Measurements from ENCODE around the gene CALM1. TPM values are rescaled to one million over a fixed set of nuclear protein-coding genes. Genes with fewer than 3 reads are reported as not detected.

CALM1 gene
- total RNA-seq: 100 to 1,000 TPM; 521 to 669 TPM

DNA sequence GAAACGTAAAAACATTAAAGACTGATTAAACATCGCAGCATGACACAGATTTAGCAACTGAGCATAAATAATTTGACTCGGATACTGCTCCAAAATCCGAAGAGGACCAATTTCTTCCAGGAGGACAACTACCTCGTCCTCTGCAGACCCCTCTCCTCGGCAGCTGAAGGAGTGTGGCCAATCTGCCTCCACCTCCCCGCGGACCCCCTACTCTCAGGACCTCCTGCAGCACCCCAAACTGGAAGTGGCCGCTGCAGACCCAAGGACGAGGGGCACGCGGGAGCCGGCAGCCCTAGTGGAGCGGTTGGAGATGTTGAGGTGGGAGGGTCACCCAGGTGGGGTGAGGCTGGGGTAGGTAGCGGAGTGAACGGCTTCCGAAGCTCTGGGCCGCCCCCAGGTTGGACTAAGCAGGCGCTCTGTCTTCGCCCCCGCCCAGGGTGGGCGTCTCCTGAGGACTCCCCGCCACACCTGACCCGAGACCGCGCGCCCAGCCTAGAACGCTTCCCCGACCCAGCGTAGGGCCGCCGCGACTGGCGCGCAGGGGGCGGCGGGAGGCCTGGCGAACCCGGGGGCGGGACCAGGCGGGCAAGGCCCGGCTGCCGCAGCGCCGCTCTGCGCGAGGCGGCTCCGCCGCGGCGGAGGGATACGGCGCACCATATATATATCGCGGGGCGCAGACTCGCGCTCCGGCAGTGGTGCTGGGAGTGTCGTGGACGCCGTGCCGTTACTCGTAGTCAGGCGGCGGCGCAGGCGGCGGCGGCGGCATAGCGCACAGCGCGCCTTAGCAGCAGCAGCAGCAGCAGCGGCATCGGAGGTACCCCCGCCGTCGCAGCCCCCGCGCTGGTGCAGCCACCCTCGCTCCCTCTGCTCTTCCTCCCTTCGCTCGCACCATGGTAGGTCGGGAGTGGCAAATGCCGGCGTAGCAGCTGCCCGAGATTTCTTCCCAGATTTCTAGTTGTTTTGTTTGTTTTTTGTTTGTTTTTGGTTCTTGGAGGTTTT lies at the start of gene CALM1:
Gene CALM1, plus strand, starts transcription at position 689 of the 999 bp plus-strand sequence. Its CDS starts 202 bp downstream, at position 891.
- DNase-seq (ENCODE audit: low spot score): peak; percentile 96
- no peaks in the 10 kb centered on the region for H3K9me3 Mint-ChIP-seq

DNA sequence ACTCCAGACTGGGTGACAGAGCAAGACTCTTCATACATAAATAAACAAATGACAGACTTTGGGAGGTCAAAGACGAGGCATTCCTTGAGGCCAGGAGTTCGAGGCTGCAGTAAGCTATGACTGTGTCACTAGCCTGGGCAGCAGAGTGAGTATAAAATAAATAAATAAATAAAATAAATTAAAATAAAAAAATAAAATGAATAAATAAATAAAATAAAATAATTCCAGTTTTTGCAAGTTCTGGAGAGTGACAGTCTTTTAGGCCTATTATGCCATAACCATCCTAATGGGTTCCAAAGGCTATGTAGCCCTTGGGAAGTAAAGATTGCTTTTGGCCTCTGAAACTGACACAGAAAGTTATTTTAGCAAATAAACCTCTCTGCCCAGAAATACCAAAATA lies 48.6 kb upstream of the CALM1 start:
- Mint-ChIP-seq H3K9me3 (no peaks in the 10 kb centered on the region), H3K4me3 (no peak overlapping the region), H3K36me3 (no peaks in the 10 kb centered on the region), H3K4me1 (ENCODE audit: low read depth in 2 of 2) (no peaks in the 10 kb centered on the region), H3K27ac (no peak overlapping the region), H3K27me3 (peaks cover 0 to 3% of the 10 kb centered on the region in 2 donors)
- DNase-seq (ENCODE audit: low spot score) (no peak), ATAC-seq (no peak)

More for the DNA sequence above, at the start of gene CALM1:
- Mint-ChIP-seq H3K27ac (peak within 1 kb of the TSS; percentile 75 to 88), H3K27me3 (no peaks in the 10 kb centered on the region), H3K4me3 (peak within 1 kb of the TSS; percentile 92), H3K36me3 (peaks cover 16% of the 10 kb centered on the region), H3K4me1 (ENCODE audit: low read depth in 2 of 2) (peaks cover 25 to 29% of the 10 kb centered on the region in 2 donors)
- peak; percentile 85 to 88 for ATAC-seq

DNA sequence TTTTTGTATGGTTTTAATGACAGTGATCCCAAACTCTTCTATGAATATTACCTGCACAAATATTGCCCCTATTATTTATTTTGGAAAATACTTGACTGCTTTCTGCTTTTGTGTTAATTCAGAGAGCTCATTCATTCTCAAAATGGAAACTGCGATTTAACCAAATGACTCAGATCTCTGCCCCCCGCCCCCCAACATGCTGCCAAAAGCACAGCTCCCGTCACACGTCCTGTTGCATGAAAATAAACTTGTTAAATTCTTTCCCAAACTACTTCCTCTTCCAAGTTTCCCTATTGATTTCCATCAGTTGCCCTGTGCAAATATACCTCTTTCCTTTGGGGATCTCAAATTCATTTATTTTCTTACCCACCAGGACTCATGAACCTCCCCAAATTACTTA lies 47.1 kb upstream of the CALM1 start:
- H3K4me1 Mint-ChIP-seq (ENCODE audit: low read depth in 2 of 2): no peaks in the 10 kb centered on the region
- H3K36me3 Mint-ChIP-seq: no peaks in the 10 kb centered on the region
- ATAC-seq: no peak
- H3K4me3 Mint-ChIP-seq: no peak overlapping the region
- H3K9me3 Mint-ChIP-seq: no peaks in the 10 kb centered on the region
- no peak for DNase-seq (ENCODE audit: low spot score)
- peaks cover 0 to 3% of the 10 kb centered on the region in 2 donors for H3K27me3 Mint-ChIP-seq
- H3K27ac Mint-ChIP-seq: no peak overlapping the region

DNA sequence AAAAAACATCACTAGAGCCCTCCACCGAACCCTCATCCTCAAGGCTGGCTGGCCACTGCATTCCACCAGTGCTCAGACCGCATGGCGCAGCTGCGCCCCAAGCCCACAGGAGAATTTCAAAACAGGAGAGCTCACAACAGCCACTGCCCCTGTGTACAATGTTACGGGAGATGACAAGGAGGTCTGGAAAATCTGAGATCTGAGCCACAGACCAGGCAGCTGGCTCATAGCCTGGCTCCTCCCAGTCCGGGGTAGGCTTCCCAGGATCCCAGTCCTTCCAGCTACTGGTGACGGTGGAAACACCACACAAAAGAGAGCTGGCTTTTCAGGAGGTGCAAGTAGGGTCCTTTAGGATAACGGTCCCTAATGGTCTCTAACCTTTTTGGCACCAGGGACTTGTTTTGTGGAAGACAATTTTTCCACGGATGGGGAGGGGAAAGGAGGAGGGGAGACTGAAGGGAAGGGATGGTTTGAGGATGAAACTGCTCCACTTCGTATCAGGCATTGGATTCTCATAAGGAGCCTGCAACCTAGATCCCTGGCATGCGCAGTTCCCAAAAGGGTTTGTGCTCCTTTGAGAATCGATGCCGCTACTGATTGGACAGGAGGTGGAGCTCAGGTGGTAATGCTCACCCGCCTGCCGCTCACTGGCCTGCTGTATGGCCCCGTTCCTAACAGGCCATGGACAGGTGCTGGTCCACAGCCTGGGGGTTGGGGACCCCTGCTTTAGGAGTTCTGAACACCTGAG lies 42.1 kb upstream of the CALM1 start:
- H3K27me3 Mint-ChIP-seq: peaks cover 3 to 8% of the 10 kb centered on the region in 2 donors
- no peak overlapping the region for H3K27ac Mint-ChIP-seq
- ATAC-seq (no peak), DNase-seq (ENCODE audit: low spot score) (no peak)
- no peaks in the 10 kb centered on the region for H3K9me3 Mint-ChIP-seq
- no peaks in the 10 kb centered on the region for H3K36me3 Mint-ChIP-seq
- no peak overlapping the region for H3K4me3 Mint-ChIP-seq
- no peaks in the 10 kb centered on the region for H3K4me1 Mint-ChIP-seq (ENCODE audit: low read depth in 2 of 2)

DNA sequence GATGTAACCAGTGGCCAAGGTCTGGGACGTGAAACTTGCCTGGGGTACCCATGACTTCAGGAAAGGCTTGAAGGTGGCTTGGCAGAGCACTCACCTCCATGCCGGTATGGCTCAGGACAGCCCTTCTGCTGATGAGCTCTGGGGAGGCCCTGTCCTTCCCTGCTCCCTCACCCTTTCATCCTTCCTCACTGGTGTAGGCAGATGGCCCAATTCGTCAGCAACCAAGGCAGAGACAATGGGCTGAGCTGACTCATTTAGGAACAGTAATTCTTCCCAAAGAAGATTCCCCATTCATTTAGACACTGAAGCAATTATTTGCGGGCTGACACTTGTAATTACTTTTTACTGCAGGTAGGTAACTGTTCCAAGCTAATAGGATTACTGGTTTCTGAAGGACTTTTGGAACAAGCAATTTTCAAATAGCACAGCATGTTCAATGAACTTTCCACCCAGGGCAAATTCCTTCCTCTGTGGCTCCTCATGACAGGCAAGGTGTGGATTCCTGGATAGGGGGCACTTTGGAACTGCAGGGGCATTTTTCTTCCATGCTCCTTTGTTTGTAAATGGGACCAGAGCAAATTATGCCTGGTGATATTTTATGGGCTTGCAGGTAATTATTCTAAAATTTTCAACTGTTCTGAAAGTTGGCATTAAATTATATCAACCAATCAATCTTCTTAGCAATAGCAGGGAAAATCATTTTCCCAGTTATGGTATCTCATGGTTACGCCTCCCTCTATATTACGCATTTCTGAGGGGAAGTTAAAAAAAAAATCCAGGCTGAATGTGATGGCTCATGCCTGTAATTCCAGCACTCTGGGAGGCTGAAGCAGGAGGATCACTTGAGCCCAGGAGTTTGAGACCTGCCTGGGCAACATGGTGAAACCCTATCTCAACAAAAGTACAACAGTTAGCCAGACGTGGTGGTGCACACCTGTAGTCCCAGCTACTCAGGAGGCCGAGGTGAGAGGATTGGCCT lies 41.0 kb upstream of the CALM1 start:
- Mint-ChIP-seq H3K4me3 (no peak overlapping the region), H3K36me3 (no peaks in the 10 kb centered on the region), H3K4me1 (ENCODE audit: low read depth in 2 of 2) (no peaks in the 10 kb centered on the region), H3K9me3 (no peaks in the 10 kb centered on the region), H3K27me3 (peaks cover 6 to 8% of the 10 kb centered on the region in 2 donors), H3K27ac (no peak overlapping the region)
- no peak for DNase-seq (ENCODE audit: low spot score)
- ATAC-seq: no peak

DNA sequence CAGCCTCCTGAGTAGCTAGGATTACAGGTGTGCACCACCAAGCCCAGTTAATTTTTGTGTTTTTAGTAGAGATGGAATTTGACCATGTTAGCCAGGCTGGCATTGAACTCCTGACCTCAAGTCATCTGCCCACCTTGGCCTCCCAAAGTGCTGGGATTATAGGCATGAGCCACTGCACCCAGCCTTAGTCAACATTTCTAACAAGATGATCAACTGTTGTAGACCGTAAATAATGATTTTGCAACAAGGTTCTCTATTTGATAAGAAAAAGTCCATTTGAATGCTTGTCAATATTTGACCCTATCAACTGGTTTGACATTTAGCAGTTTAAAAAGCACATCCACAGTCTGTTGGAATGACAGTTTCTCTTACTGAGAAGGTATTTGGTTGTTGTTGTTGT lies 39.9 kb upstream of the CALM1 start:
- Mint-ChIP-seq H3K27ac (no peak overlapping the region), H3K4me3 (no peak overlapping the region), H3K27me3 (peaks cover 9% of the 10 kb centered on the region in 2 donors), H3K4me1 (ENCODE audit: low read depth in 2 of 2) (no peaks in the 10 kb centered on the region), H3K36me3 (no peaks in the 10 kb centered on the region), H3K9me3 (no peaks in the 10 kb centered on the region)
- DNase-seq (ENCODE audit: low spot score): no peak
- no peak for ATAC-seq

DNA sequence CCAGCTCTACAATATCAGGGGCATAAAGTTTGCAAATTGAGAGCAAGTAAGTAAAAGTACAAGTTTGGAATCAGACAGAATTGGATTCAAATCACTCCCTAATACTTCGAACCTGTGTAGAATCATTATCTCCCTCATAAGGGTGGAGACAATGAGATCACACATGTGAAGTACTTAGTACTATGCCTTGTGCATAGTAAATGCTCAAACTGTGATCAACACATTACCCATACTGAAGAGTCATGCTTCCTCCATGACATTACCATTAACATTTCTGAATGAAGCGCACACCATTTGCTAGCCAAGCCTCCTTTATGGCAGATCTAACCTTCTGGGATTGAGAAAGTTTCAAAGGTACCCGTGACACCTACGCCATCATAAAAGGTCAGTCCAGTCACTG lies 38.5 kb upstream of the CALM1 start:
- H3K27me3 Mint-ChIP-seq: peaks cover 14 to 20% of the 10 kb centered on the region in 2 donors
- ATAC-seq: no peak
- no peak overlapping the region for H3K27ac Mint-ChIP-seq
- no peak overlapping the region for H3K4me3 Mint-ChIP-seq
- H3K9me3 Mint-ChIP-seq: no peaks in the 10 kb centered on the region
- no peak for DNase-seq (ENCODE audit: low spot score)
- H3K36me3 Mint-ChIP-seq: no peaks in the 10 kb centered on the region
- no peaks in the 10 kb centered on the region for H3K4me1 Mint-ChIP-seq (ENCODE audit: low read depth in 2 of 2)

DNA sequence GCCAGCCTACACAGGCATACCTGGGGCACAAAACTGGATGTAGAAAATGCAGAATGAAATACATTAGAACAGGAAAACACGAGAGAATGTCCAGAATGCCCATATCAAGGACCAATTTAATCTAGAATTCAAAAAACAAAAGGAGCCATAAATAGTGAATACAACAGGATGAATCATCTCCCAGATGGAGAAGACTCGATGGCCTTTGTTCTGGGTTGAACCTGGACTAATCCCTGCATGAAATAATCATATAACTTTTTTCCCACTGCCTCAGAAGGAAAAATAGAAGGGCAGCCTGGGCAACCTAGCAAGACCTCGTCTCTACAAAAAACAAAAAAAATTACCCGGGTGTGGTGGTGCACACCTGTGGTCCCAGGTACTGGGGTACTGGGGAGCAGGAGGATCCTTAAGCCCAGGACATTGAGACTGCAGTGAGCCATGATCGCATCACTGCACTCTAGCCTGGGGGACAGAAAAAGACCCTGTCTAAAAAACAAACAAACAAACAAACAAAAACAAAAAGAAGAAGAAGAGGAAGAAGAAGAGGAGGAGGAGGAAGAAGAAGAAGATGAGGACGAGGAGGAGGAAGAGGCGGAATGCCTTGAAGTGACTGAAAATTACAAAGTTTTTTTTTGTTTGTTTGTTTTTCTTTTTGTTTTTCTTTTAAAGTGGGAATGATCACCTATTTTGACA lies 34.8 kb upstream of the CALM1 start:
- no peaks in the 10 kb centered on the region for H3K36me3 Mint-ChIP-seq
- DNase-seq (ENCODE audit: low spot score): no peak
- no peaks in the 10 kb centered on the region for H3K4me1 Mint-ChIP-seq (ENCODE audit: low read depth in 2 of 2)
- H3K27ac Mint-ChIP-seq: no peak overlapping the region
- H3K27me3 Mint-ChIP-seq: peaks cover 15 to 22% of the 10 kb centered on the region in 2 donors
- ATAC-seq: no peak
- no peak overlapping the region for H3K4me3 Mint-ChIP-seq
- H3K9me3 Mint-ChIP-seq: no peaks in the 10 kb centered on the region

DNA sequence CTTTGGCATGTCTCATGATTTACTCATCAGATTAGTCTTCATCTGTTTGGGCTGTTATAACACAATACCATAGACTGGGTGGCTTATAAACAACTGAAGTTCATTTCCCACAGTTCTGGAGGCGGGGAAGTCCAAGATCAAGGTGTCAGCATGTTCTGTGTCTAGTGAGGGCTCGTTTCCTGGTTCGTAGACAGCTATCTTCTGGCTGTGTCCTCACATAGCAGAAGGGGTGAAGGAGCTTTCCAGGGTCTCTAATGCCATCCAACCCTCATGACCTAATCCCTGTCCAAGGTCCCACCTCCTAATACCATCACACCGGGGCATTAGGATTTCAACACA lies 34.3 kb upstream of the CALM1 start:
- H3K27me3 Mint-ChIP-seq: peaks cover 15 to 22% of the 10 kb centered on the region in 2 donors
- no peak for DNase-seq (ENCODE audit: low spot score)
- H3K36me3 Mint-ChIP-seq: no peaks in the 10 kb centered on the region
- no peaks in the 10 kb centered on the region for H3K4me1 Mint-ChIP-seq (ENCODE audit: low read depth in 2 of 2)
- ATAC-seq: no peak
- H3K9me3 Mint-ChIP-seq: no peaks in the 10 kb centered on the region
- no peak overlapping the region for H3K4me3 Mint-ChIP-seq
- no peak overlapping the region for H3K27ac Mint-ChIP-seq

DNA sequence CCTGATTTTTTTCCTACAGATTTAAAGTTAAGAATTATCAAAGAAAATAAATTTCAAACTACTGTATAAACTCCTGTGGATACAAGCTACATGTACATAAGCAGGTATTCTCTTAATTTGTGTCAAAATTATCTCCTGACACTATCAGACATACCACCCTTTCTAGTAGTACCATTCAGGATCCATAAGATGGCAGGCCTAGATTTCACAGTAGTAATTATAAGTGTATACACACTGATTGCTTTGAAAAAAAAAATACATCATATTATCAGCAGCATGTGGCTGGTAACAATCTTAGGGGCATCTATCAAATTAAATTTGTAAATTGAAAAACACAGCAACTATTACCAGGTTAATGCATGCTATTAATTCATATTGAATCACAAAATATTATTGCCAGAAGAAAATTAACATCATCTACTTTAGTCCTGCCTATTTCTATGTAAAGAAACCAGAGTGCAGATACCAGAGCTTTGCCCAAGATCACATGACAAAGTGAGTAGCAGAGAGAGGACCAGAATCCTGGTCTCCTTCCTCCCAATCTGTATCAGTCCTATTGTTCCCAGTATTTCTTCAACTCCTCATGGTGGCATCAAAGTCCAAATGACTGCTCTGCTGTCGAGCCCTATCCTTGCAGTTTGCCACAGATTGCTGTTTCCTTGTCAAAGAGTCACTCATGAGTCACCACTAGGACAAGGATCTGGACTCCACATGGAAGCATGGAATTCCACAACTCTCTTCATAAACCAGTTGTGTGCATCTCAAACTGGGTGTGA lies 27.7 kb upstream of the CALM1 start:
- no peak overlapping the region for H3K27ac Mint-ChIP-seq
- DNase-seq (ENCODE audit: low spot score): no peak
- no peak for ATAC-seq
- peaks cover 0 to 5% of the 10 kb centered on the region in 2 donors for H3K27me3 Mint-ChIP-seq
- H3K36me3 Mint-ChIP-seq: no peaks in the 10 kb centered on the region
- H3K4me3 Mint-ChIP-seq: no peak overlapping the region
- no peaks in the 10 kb centered on the region for H3K9me3 Mint-ChIP-seq
- H3K4me1 Mint-ChIP-seq (ENCODE audit: low read depth in 2 of 2): no peaks in the 10 kb centered on the region

DNA sequence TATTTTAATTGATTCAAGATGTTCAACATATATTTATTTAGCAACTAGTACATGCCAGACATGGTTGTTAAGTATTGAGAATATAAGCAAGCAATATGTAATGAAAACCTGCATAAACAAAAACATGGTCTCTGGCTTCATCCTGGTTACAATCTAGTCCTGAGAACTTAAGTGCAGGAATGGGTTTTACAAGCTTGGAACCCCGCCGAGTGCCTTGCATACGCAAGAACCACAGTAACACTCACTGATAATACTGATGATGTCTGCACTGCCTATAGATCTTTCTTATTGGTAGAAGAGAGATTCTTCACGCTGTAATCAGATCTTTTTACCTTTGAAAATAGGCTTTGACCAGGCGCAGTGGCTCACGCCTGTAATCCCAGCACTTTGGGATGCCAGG lies 22.9 kb upstream of the CALM1 start:
- no peaks in the 10 kb centered on the region for H3K9me3 Mint-ChIP-seq
- no peaks in the 10 kb centered on the region for H3K27me3 Mint-ChIP-seq
- no peaks in the 10 kb centered on the region for H3K36me3 Mint-ChIP-seq
- ATAC-seq (no peak), DNase-seq (ENCODE audit: low spot score) (no peak)
- H3K4me3 Mint-ChIP-seq: no peak overlapping the region
- H3K4me1 Mint-ChIP-seq (ENCODE audit: low read depth in 2 of 2): no peaks in the 10 kb centered on the region
- H3K27ac Mint-ChIP-seq: no peak overlapping the region

DNA sequence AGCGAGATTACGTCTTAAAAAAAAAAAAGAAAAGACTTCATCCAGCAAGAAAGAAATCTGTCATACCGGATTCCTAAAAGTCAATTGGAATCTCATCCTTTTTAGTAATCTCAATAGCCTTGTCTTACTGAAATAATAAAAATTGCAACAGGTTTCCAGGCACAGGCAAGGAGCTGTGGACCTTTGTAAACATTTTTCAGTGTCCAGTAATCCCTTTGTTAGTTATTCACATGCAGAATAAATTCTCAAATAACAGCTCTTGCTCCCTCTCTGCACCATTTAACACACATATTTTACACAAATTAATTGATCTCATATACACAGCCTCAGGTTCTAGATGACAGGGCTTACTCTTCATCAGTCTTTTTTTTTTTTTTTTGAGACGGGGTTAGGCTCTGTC lies 22.0 kb upstream of the CALM1 start:
- Mint-ChIP-seq H3K4me1 (ENCODE audit: low read depth in 2 of 2) (no peaks in the 10 kb centered on the region), H3K27ac (no peak overlapping the region), H3K4me3 (no peak overlapping the region), H3K27me3 (no peaks in the 10 kb centered on the region), H3K36me3 (no peaks in the 10 kb centered on the region), H3K9me3 (no peaks in the 10 kb centered on the region)
- DNase-seq (ENCODE audit: low spot score) (no peak), ATAC-seq (no peak)
